Measurements from ENCODE around the gene KIF1C. TPM values are rescaled to one million over a fixed set of nuclear protein-coding genes. Genes with fewer than 3 reads are reported as not detected.
A peak's percentile ranks its signal among the peaks of the same experiment; 100 is the strongest.

KIF1C gene
- total and polyA plus RNA-seq, 2 donors (not counting 1 experiment from before 2014, with no cell fraction given): 5.7 to 29.6 TPM

DNA sequence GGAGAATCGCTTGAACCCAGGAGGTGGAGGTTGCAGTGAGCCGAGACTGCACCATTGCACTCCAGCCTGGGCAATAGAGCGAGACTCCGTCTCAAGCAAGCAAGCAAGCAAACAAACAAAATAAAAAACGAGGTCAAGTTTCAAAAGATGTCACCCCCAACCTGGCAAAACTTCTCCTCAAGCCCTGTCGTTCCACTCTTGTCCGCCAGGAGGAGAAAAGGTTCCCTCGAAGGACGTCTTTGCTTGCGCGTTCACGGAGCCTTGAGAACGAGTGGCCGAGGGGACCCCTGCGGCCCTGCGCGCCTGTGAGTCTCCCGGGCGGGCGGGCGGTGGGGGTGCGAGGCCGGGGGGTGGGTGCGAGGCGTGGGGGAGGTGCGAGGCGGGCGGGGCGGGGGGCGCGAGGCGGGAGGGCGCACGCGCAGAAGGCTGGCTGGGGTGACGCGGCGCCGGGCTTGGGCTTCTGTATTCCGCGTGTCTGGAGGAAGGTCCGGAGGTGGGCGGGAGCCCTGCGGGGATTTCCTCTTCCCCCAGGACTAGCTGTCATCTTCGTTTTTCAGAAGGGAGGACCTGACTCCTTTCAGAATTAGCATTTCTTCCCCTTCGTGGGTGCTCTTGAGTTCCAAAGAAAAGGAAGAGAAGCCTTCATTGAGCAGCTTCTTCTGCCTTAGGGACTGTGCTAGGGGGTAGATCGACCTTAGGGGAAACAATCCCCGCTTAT, 33.8 kb downstream of the KIF1C start:
- intact Hi-C loops (cut with micrococcal nuclease): loop anchor here (1.0 to 5.0 kb wide), 4 partner anchors 17 to 46 kb away; partner anchors contain the start of genes INCA1, KIF1C and ZFP3
- Mint-ChIP-seq H3K4me1 (peaks cover 25% of the 10 kb centered on the region), H3K9me3 (ENCODE audit: insufficient read depth) (no peaks in the 10 kb centered on the region), H3K27me3 (no peaks in the 10 kb centered on the region), H3K27ac (peak overlapping the region; percentile 67), H3K4me3 (peak overlapping the region; percentile 89)
- Histone ChIP-seq H3K27me3 (replicated peaks in 1 of 4; ENCODE audit: control extremely low read depth in 1 of 4, control insufficient read depth in 3 of 4, insufficient read depth in 4 of 4, low read length in 3 of 4) (peaks cover 0 to 21% (median 5%) of the 10 kb centered on the region in 4 experiments), H3K27ac (ENCODE audit: low read length in 2 of 2) (peak overlapping the region; percentile 24 to 62), H3K36me3 (replicated peaks in 1 of 2; ENCODE audit: control extremely low read depth in 1 of 2, control insufficient read depth in 1 of 2, extremely low read depth in 1 of 2, insufficient read depth in 2 of 2, low read length in 1 of 2) (no peaks in the 10 kb centered on the region), H2AFZ (ENCODE audit: insufficient read depth, low read depth, low read length, poor library complexity, severe bottlenecking) (peak overlapping the region; percentile 54), H3K4me3 (ENCODE audit: control extremely low read depth in 1 of 5, extremely low read depth in 1 of 5, insufficient read depth in 1 of 5, low read depth in 2 of 5, low read length in 4 of 5) (peak overlapping the region; percentile 34 to 67 (median 38)), H3K9me3 (ENCODE audit: control extremely low read depth in 1 of 3, control insufficient read depth in 2 of 3, insufficient read depth in 1 of 3, low read length in 2 of 3) (no peaks in the 10 kb centered on the region), H3K4me2 (replicated peaks; ENCODE audit: low read depth, low read length, poor library complexity, severe bottlenecking) (peak overlapping the region; percentile 85), H4K20me1 (ENCODE audit: control insufficient read depth, insufficient read depth, low read length, poor library complexity, severe bottlenecking) (no peaks in the 10 kb centered on the region), H3K79me2 (ENCODE audit: control insufficient read depth, insufficient read depth, low read length) (no peaks in the 10 kb centered on the region), H3K4me1 (ENCODE audit: control insufficient read depth in 2 of 2, insufficient read depth in 2 of 2, low read length in 2 of 2) (peaks cover 7 to 18% of the 10 kb centered on the region in 2 donors), H3K9ac (ENCODE audit: low read length) (peak overlapping the region; percentile 64)
- POLR2A ChIA-PET: interaction anchor here (1.0 to 1.4 kb wide), 2 partner anchors 12 to 18 kb away, joined by 3 to 7 read pairs; no protein-coding TSS in a partner anchor
- CTCF ChIA-PET: interaction anchor here (1.2 to 7.8 kb wide), 11 partner anchors 13 to 122 kb away, joined by 3 to 153 read pairs (median 8); partner anchors contain the start of gene INCA1
- TF ChIP-seq, protein P1, sequence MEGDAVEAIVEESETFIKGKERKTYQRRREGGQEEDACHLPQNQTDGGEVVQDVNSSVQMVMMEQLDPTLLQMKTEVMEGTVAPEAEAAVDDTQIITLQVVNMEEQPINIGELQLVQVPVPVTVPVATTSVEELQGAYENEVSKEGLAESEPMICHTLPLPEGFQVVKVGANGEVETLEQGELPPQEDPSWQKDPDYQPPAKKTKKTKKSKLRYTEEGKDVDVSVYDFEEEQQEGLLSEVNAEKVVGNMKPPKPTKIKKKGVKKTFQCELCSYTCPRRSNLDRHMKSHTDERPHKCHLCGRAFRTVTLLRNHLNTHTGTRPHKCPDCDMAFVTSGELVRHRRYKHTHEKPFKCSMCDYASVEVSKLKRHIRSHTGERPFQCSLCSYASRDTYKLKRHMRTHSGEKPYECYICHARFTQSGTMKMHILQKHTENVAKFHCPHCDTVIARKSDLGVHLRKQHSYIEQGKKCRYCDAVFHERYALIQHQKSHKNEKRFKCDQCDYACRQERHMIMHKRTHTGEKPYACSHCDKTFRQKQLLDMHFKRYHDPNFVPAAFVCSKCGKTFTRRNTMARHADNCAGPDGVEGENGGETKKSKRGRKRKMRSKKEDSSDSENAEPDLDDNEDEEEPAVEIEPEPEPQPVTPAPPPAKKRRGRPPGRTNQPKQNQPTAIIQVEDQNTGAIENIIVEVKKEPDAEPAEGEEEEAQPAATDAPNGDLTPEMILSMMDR (IDR thresholded peaks at IDR 0.05): peak; percentile 80
- no peak for TF ChIP-seq EZH2 (IDR thresholded peaks at IDR 0.05; ENCODE audit: borderline replicate concordance, insufficient read depth, low read depth, low read length, poor library complexity, severe bottlenecking)
- 0% methylated on average over 13 of the region's 48 CpGs for WGBS (ENCODE audit: insufficient coverage)
- DNase-seq (peak; percentile 88), ATAC-seq (ENCODE audit: low read depth) (peak; percentile 87)

DNA sequence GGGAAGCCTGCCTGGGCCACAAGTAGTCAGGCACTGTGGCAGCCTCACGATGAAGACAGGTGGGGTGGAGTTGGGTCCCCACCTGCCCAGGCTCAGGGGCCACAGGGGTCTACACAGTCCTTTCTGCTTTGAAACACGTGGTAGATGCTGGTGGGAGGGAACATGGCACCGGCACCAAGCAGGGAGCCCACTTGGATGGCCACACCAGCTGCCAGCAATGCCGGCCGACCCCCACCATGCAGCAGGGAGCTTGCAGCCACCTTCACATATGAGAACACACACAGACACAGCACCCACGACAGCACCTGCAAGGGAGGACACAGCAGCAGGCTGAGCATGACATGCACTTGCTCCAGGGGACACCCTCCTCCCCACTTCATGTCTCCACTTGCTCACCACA, 35.1 kb downstream of the KIF1C start:
- H3K79me2 ChIP-seq (ENCODE audit: control insufficient read depth, insufficient read depth, low read length): no peaks in the 10 kb centered on the region
- no peak for TF ChIP-seq EZH2 (IDR thresholded peaks at IDR 0.05; ENCODE audit: borderline replicate concordance, insufficient read depth, low read depth, low read length, poor library complexity, severe bottlenecking)
- TF ChIP-seq, protein P1 (IDR thresholded peaks at IDR 0.05): no peak
- H3K4me1 ChIP-seq (ENCODE audit: control insufficient read depth in 2 of 2, insufficient read depth in 2 of 2, low read length in 2 of 2): peaks cover 7 to 18% of the 10 kb centered on the region in 2 donors
- H2AFZ ChIP-seq (ENCODE audit: insufficient read depth, low read depth, low read length, poor library complexity, severe bottlenecking): no peak overlapping the region
- ATAC-seq (ENCODE audit: low read depth): no peak
- CTCF ChIA-PET: interaction anchor here (1.1 to 7.8 kb wide), 4 partner anchors 20 to 123 kb away, joined by 3 to 153 read pairs (median 6); no protein-coding TSS in a partner anchor
- peaks cover 25% of the 10 kb centered on the region for H3K4me1 Mint-ChIP-seq
- intact Hi-C loops (cut with micrococcal nuclease): loop anchor here (5.0 kb wide), 2 partner anchors 36 to 44 kb away; partner anchors contain the start of genes INCA1, KIF1C and ZFP3
- 94% methylated on average over 6 of the region's 6 CpGs for WGBS (ENCODE audit: insufficient coverage)
- H3K4me3 ChIP-seq (ENCODE audit: control extremely low read depth in 1 of 5, extremely low read depth in 1 of 5, insufficient read depth in 1 of 5, low read depth in 2 of 5, low read length in 4 of 5): no peak overlapping the region
- no peak for DNase-seq
- no peaks in the 10 kb centered on the region for H3K9me3 Mint-ChIP-seq (ENCODE audit: insufficient read depth)
- H4K20me1 ChIP-seq (ENCODE audit: control insufficient read depth, insufficient read depth, low read length, poor library complexity, severe bottlenecking): no peaks in the 10 kb centered on the region
- H3K9me3 ChIP-seq (ENCODE audit: control extremely low read depth in 1 of 3, control insufficient read depth in 2 of 3, insufficient read depth in 1 of 3, low read length in 2 of 3): no peaks in the 10 kb centered on the region
- no peak overlapping the region for H3K4me2 ChIP-seq (replicated peaks; ENCODE audit: low read depth, low read length, poor library complexity, severe bottlenecking)
- no peaks in the 10 kb centered on the region for H3K27me3 Mint-ChIP-seq
- H3K27ac Mint-ChIP-seq: peak overlapping the region; percentile 32
- peak overlapping the region; percentile 19 for H3K4me3 Mint-ChIP-seq
- peaks cover 0 to 21% (median 5%) of the 10 kb centered on the region in 4 experiments for H3K27me3 ChIP-seq (replicated peaks in 1 of 4; ENCODE audit: control extremely low read depth in 1 of 4, control insufficient read depth in 3 of 4, insufficient read depth in 4 of 4, low read length in 3 of 4)
- POLR2A ChIA-PET: no interaction called here
- no peak overlapping the region for H3K27ac ChIP-seq (ENCODE audit: low read length in 2 of 2)
- no peak overlapping the region for H3K9ac ChIP-seq (ENCODE audit: low read length)
- H3K36me3 ChIP-seq (replicated peaks in 1 of 2; ENCODE audit: control extremely low read depth in 1 of 2, control insufficient read depth in 1 of 2, extremely low read depth in 1 of 2, insufficient read depth in 2 of 2, low read length in 1 of 2): no peaks in the 10 kb centered on the region
